GM23248 (cell line): Measurements from ENCODE around the gene ACAA1.

Experiments
- EZH2 ChIP-seq: fragments of 200-600 bp; sonication (generic); IDR thresholded peaks from 2 replicates; pipeline ENCODE4 v1.6.1; 2018; ENCODE audit warnings: antibody characterized with exemption, mild to moderate bottlenecking; ENCODE audit not compliant: insufficient read depth, poor library complexity, severe bottlenecking
- EZH2phosphoT487 ChIP-seq: fragments of 200-600 bp; sonication (generic); IDR thresholded peaks from 2 replicates; pipeline ENCODE4 v1.6.1; 2018; ENCODE audit warnings: antibody characterized with exemption, moderate library complexity, mild to moderate bottlenecking, low read depth; ENCODE audit not compliant: insufficient read depth

DNA sequence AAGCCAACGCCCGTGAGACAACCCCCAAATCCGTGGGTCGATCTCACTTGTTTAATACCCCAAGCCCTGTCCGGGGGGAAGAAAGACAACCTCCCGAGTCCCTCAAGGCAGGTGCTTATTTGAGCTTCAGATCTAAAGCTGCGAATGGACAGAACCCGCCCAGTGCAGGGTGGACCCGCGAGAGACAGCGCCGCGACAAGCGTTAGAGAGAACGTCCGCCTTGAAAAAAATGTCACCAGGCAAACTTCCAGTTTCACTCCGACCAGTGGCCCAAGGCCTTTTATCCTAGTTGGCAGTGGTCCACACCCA is 27.7 kb upstream of the ACAA1 start:
- no peak for TF ChIP-seq EZH2phosphoT487
- no peak for TF ChIP-seq EZH2
